LNCaP clone FGC (cell line): Measurements from ENCODE around the gene PRKG1.
A peak's percentile ranks its signal among the peaks of the same experiment; 100 is the strongest.

Experiments used
- DNase-seq: peaks from one replicate; pipeline ENCODE4 v3.0.0-alpha.2; 2011; ENCODE audit warnings: low read depth
- H3K4me3 ChIP-seq: 2 replicates; pipeline ENCODE4 v1.5.1; 2011; ENCODE audit warnings: mild to moderate bottlenecking, low read depth, low read length, control low read depth
- TF ChIP-seq, protein P1 (sequence below): IDR thresholded peaks from 2 replicates; pipeline ENCODE4 v1.5.1; 2012; ENCODE audit warnings: mild to moderate bottlenecking; ENCODE audit not compliant: control insufficient read depth, insufficient read depth; ENCODE audit errors: extremely low read depth

The PRKG1 gene

DNA sequence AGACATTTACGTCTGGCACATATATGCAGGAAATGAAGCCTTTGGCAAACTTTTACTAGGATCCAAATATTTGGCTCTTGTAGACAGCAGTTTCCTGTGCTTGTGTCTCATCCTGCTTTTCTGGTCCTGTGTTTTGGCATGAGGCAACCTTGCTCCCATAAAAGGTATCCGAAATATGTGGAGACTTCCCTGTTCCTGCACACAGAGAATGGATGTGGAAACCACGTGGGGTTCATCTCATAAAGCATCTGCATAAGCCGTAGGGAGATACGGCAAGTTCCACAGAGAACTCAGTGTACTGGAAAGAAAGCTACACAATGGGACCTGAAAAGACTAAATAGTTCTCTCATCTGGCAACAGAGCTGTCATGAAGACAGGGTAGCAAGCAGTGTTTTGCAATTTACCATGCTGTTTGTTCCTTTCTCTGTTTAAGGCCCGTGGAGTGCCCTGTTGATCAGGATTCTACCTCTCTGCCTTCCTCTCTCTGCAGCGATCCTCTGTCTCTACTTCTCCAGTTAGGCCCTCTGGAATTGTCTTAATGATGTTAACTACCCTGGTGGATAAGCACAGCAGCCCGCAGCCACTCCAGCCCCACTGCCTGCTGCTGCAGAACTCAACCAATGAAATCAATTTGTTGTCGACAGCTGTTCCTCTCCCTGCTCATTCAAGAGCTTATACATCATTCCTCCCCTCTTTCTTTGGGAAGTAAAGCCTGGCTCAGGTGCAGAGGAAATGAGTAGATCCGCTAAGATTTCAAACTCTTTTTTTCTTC, 331.5 kb downstream of the PRKG1 start:
- H3K4me3 ChIP-seq = no peak overlapping the region
- TF ChIP-seq, protein P1, sequence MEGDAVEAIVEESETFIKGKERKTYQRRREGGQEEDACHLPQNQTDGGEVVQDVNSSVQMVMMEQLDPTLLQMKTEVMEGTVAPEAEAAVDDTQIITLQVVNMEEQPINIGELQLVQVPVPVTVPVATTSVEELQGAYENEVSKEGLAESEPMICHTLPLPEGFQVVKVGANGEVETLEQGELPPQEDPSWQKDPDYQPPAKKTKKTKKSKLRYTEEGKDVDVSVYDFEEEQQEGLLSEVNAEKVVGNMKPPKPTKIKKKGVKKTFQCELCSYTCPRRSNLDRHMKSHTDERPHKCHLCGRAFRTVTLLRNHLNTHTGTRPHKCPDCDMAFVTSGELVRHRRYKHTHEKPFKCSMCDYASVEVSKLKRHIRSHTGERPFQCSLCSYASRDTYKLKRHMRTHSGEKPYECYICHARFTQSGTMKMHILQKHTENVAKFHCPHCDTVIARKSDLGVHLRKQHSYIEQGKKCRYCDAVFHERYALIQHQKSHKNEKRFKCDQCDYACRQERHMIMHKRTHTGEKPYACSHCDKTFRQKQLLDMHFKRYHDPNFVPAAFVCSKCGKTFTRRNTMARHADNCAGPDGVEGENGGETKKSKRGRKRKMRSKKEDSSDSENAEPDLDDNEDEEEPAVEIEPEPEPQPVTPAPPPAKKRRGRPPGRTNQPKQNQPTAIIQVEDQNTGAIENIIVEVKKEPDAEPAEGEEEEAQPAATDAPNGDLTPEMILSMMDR = no peak
- DNase-seq = peak; percentile 21

DNA sequence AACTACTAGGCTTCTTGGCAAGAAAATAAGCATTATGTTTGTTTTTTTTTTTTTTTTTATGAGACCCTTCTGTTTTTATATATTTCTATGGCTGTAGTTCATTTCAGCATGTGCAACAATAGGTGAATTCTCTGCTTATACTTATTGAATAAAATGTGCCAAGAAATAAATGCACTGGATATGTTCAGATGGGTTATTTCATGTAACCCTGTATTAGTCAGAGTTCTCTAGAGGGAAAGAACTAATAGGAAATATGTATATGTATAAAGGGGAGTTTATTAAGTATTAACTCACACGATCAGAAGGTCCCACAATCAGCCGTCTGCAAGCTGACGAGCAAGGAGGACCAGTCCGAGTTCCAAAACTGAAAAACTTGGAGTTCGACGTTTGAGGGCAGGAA, 332.3 kb downstream of the PRKG1 start:
- no peak overlapping the region for H3K4me3 ChIP-seq
- TF ChIP-seq, protein P1 = no peak

DNA sequence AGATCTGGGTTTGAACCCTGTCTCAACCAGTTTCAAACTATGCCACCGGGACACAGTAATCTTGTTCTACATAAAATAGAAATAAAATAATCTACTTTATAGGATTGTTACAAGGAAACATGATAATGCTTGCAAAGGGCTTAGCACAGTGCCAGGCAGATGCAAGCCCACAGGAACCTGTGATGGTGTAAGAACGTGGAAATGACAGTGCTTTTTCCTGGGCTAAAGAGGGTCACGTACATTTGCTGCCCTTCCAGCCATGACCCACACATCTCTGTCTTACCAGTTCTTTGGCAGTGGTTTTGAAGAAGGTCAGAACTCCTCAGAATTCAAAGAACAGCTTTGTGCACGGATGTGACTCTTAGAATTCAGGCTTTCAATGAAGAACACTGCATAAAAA, 342.2 kb downstream of the PRKG1 start:
- TF ChIP-seq, protein P1 = no peak
- no peak overlapping the region for H3K4me3 ChIP-seq
- DNase-seq = no peak

More for the DNA sequence above, 332.3 kb downstream of the PRKG1 start:
- DNase-seq = no peak

DNA sequence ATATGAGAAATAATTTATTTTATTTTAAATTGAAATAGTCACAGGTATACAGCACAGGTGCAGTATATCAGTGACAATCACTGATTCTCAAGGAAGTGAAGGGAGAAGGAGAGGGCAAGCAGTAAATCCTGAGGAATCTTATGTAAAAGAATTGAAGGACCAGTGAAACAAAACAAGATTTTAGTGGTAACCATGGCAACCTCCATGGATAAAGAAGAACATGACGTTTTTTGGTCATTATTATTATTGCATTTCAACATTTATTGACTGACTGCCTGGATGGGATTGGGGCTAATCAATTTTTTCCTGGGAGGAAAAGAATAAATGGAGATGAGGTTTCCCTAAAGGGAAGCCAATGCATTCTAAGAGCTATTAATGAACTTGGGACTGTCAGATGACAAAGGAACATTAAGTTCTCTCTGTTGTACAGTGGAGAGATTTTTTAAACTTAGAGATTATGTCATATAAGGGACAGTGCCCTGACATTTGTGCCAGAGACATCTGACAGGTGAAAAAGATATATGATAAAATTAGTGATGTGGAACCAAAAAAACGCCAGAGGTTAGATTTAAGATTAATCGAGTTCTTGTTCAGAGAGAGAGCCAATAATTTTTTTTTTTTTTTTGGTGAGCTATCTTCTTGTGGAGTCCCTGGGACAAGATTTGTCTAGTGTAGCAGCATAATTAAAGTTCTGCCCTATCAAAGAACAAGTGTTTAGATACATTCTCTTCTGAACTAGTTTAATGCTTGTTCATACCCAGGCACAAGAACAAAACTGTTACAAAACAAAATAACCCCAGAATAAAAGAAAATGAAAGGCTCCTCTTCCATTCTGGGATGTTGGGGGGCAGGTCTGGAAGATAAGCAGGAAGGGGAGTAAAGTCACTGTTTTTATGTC, 345.2 kb downstream of the PRKG1 start:
- DNase-seq = no peak
- TF ChIP-seq, protein P1 = no peak
- H3K4me3 ChIP-seq = no peak overlapping the region

DNA sequence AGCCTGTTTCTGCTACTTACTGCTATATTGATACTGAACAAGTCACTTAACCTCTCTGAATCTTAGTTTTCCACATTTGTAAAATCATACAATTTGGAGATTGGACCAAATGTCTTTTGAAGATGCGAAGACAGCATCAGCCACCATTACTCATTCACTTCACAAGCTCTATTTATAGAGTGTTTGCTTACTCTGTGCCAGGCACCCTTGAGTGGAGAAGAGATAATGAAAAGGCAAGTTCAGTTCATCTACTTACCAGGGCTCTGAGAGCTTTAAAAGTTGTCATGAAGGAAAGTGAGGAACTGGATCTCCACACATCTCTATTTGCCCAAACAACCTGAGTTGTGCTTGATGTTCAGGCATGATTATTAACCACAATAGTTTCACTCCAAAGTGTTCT, 347.6 kb downstream of the PRKG1 start:
- TF ChIP-seq, protein P1 = no peak
- no peak overlapping the region for H3K4me3 ChIP-seq
- DNase-seq = no peak

DNA sequence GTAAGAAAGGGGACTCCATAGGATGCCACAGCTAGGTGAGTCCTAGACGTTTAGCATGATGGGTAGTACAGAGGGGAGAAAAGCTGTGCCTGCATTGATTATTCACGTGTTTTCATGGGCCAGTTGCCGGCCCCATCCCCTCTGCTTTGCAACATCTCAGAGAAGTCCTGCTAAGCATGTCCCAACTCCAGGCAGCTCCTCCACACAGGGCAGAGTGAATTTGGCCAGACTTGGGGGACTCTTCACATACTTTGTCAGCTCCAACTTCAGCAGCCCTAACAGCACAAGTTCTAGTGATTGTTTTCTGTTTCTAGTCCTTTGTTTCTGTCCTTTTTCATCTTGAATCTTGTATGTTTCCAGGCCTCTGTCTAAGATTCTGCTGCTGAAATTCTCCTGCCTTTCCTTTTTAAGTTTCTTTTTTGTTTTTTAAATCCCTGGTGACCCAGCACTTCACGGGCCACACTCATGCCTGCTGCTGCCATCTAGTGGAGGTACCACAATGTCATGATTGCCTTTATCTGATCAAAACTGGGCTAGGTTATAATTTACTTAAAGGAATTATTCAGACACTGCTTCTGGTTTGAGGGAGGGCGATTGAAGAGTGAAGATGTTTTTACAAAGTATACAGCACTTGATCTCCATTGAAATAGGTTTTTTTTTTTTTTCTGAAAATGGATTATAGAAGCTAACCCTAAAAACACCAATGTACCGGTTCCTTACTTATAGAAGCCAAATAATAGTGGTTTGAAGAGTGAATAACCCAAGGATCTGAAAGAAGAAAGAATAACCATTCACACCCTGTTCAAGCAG, 348.2 kb downstream of the PRKG1 start:
- DNase-seq = peak; percentile 26
- H3K4me3 ChIP-seq = no peak overlapping the region
- TF ChIP-seq, protein P1 = peak; percentile 88
